ENCODE measurements around the gene LRRC18. TPM values are rescaled to one million over a fixed set of nuclear protein-coding genes. Genes with fewer than 3 reads are reported as not detected.

LRRC18 gene
- total RNA-seq, 4 donors from 2014 or later = not detected

GRCh38 chr10:48981310-48981907, 41.8 kb upstream of the LRRC18 start:
- Histone ChIP-seq H3K27ac (no peak overlapping the region), H3K9me3 (no peaks in the 10 kb centered on the region), H3K27me3 (no peaks in the 10 kb centered on the region), H3K4me1 (no peaks in the 10 kb centered on the region), H3K4me3 (no peak overlapping the region), H3K36me3 (no peaks in the 10 kb centered on the region)
- TF ChIP-seq CTCF (IDR thresholded peaks at IDR 0.05) (peak; percentile 50 to 89 (median 68)), POLR2A (IDR thresholded peaks at IDR 0.05) (no peak), EP300 (IDR thresholded peaks at IDR 0.05) (no peak), POLR2AphosphoS5 (IDR thresholded peaks at IDR 0.05) (no peak)
- 47 to 57% methylated on average over 5 to 6 of the region's 12 CpGs for WGBS, 2 donors (ENCODE audit: low coverage in 1 of 2)
- ATAC-seq = no peak

DNA sequence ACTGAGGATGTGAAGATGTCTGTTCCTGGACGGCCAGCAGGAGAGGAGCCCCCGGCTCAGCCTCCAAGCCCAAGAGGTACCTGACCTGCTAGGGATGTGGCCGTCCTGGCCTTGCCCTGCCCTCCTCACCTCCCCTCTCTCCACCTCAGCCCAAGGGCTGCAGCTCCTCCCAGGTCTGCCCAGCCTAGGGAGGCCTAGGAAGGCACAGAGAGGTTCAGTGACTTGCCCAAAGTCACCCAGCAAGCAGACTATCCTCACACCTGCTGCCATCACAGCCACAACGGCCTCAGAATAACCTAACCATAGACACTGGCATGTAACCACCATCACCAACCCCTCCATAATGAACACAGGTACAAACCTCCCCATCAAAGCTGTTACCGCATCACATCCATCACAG, 38.7 kb upstream of the LRRC18 start:
- WGBS, 2 donors (ENCODE audit: low coverage in 1 of 2) = 83% methylated on average over 2 of the region's 5 CpGs; no CpG with 5 or more reads in 1 of the 2 donors
- no peak for TF ChIP-seq POLR2AphosphoS5 (IDR thresholded peaks at IDR 0.05)
- no peak for TF ChIP-seq CTCF (IDR thresholded peaks at IDR 0.05)
- TF ChIP-seq EP300 (IDR thresholded peaks at IDR 0.05) = no peak
- no peak for TF ChIP-seq POLR2A (IDR thresholded peaks at IDR 0.05)
- no peak for ATAC-seq

DNA sequence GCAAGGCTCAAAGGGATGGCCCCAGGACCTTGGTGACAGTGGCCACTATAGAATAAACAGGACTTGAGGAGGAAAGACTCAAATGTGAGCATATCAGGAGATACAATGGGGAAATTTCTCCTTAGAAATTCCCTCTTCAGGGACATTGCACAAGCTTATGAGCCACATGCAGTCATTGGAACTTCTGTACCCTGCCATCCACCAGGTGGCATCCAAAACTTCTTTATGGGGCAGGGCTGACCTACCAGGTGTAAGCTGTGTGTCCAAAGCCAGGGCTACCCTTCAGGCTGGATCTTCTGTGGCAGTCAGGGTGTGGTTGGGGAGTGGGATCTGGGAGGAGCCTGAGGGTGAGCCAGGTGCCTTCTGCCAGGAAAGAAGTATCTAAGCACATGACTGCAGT, 36.6 kb upstream of the LRRC18 start:
- Histone ChIP-seq H3K9me3 (peaks cover 0 to 5% (median 0%) of the 10 kb centered on the region in 3 donors), H3K27ac (no peak overlapping the region), H3K4me3 (no peak overlapping the region), H3K36me3 (no peaks in the 10 kb centered on the region), H3K4me1 (no peaks in the 10 kb centered on the region), H3K27me3 (peaks cover 13% of the 10 kb centered on the region)
- TF ChIP-seq POLR2AphosphoS5 (IDR thresholded peaks at IDR 0.05) (no peak), CTCF (IDR thresholded peaks at IDR 0.05) (no peak), POLR2A (IDR thresholded peaks at IDR 0.05) (no peak), EP300 (IDR thresholded peaks at IDR 0.05) (no peak)
- ATAC-seq = no peak

More for the DNA sequence above, 38.7 kb upstream of the LRRC18 start:
- H3K36me3 ChIP-seq = no peaks in the 10 kb centered on the region
- H3K9me3 ChIP-seq = no peaks in the 10 kb centered on the region
- no peak overlapping the region for H3K27ac ChIP-seq
- H3K27me3 ChIP-seq = peaks cover 8% of the 10 kb centered on the region
- no peak overlapping the region for H3K4me3 ChIP-seq
- no peaks in the 10 kb centered on the region for H3K4me1 ChIP-seq

DNA sequence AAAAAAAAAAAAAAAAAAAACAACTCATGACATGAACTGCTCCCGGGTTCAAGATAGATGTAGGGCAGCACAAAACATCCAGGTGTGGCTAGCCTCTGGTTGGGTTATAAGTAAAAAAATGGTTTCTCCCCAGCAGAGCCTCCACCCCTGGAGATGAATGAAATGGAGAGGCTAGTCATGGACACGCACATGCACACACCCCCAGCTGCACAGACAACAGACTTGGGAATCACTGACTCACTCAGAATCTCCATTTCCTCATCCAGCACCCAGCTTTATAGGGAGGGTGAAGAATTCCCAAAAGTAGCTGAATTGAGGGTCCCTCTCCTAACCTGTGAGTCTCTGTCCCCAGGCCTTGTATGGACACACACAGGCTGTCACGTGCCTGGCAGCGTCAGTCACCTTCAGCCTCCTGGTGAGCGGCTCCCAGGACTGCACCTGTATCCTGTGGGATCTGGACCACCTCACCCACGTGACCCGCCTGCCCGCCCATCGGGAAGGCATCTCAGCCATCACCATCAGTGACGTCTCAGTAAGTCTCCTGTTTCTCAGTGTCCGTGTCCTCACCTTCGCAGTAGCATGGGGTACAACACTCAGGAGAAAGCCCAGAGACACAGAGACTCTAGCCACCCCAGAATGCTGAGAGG, 35.0 kb upstream of the LRRC18 start:
- H3K4me1 ChIP-seq = no peaks in the 10 kb centered on the region
- no peak overlapping the region for H3K4me3 ChIP-seq
- WGBS, 2 donors (ENCODE audit: low coverage in 1 of 2) = 80 to 88% methylated on average over 1 to 8 of the region's 12 CpGs
- H3K27ac ChIP-seq = no peak overlapping the region
- no peak for ATAC-seq
- no peak for TF ChIP-seq EP300 (IDR thresholded peaks at IDR 0.05)
- no peaks in the 10 kb centered on the region for H3K36me3 ChIP-seq
- peaks cover 19% of the 10 kb centered on the region for H3K27me3 ChIP-seq
- peaks cover 0 to 5% (median 0%) of the 10 kb centered on the region in 3 donors for H3K9me3 ChIP-seq

DNA sequence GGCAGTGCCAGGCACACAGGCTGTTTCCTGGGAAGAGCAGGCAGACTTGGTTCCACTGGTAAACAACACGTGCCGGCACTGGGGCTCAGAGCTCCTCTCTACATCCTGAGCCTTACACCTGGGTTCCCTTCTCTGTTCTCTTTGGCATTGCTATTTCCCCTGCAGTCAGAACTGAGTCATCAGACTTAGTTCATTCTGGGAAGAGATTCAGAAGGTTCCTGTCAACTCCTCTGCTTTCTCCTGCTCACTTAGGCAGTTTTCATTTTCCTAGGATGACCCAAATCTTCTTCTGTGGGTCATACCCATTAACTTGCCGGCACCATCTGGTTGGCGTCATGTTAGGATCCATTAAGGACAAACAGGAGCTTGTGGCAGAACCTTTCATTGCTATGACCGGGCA, 33.4 kb upstream of the LRRC18 start:
- Histone ChIP-seq H3K27ac (no peak overlapping the region), H3K4me1 (no peaks in the 10 kb centered on the region), H3K27me3 (peaks cover 19% of the 10 kb centered on the region), H3K4me3 (no peak overlapping the region), H3K36me3 (no peaks in the 10 kb centered on the region), H3K9me3 (peaks cover 0 to 5% (median 0%) of the 10 kb centered on the region in 3 donors)
- no peak for ATAC-seq
- TF ChIP-seq EP300 (IDR thresholded peaks at IDR 0.05) = no peak
- no peak for TF ChIP-seq POLR2AphosphoS5 (IDR thresholded peaks at IDR 0.05)
- TF ChIP-seq CTCF (IDR thresholded peaks at IDR 0.05) = no peak
- no peak for TF ChIP-seq POLR2A (IDR thresholded peaks at IDR 0.05)
- WGBS, 2 donors (ENCODE audit: low coverage in 1 of 2) = 20 to 77% methylated on average over 1 to 5 of the region's 5 CpGs

Measured in gastroesophageal sphincter (tissue), 4 donors.